ENCODE results near the gene PLA2R1.

Gene PLA2R1

DNA sequence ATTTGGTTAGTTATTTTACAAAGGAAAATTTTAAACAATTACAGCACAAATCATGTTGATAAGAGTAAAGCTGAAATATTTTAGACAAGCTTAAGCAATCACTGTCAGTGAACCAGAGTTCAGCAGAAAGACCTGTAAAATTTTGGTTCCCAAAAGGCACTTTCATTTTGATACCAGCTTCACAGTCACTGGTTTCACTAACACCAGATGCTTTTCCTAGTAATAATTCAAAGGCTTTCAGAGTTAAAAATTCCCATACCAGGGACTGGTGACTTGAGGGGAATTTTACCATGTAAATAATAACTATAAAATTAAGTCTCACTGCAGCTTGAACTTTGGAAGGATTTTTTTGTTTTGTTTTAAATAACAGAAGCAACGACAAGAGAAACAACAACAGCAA is 162.1 kb downstream of the PLA2R1 start:
- Histone ChIP-seq H3K27me3 (ENCODE audit: insufficient read depth, low read length) (peaks cover 25% of the 10 kb centered on the region; the same call in 1 of the 2 replicates), H3K9me3 (ENCODE audit: insufficient read depth, low read depth, low read length) (no peaks in the 10 kb centered on the region), H3K4me1 (ENCODE audit: insufficient read depth, low read length) (0 out of 2 replicates have a peak, but pooled peaks cover 3% of the 10 kb centered on the region), H3K9ac (ENCODE audit: low read depth, low read length) (no peak overlapping the region), H3K36me3 (ENCODE audit: insufficient read depth, low read depth, low read length) (no peaks in the 10 kb centered on the region), H3K4me3 (ENCODE audit: low read length) (no peak overlapping the region), H3K27ac (ENCODE audit: low read length) (no peak overlapping the region)

- Histone ChIP-seq H3K4me1 (ENCODE audit: insufficient read depth, low read length) (0 out of 2 replicates have a peak, but pooled peaks cover 3% of the 10 kb centered on the region), H3K27ac (ENCODE audit: low read length) (no peak overlapping the region), H3K9ac (ENCODE audit: low read depth, low read length) (no peak overlapping the region), H3K9me3 (ENCODE audit: insufficient read depth, low read depth, low read length) (no peaks in the 10 kb centered on the region), H3K27me3 (ENCODE audit: insufficient read depth, low read length) (peaks cover 13% of the 10 kb centered on the region; the same call in 1 of the 2 replicates), H3K36me3 (ENCODE audit: insufficient read depth, low read depth, low read length) (no peaks in the 10 kb centered on the region), H3K4me3 (ENCODE audit: low read length) (no peak overlapping the region)
Observed at GRCh38 chr2:159898441-159898840, 164.0 kb downstream of the PLA2R1 start.

DNA sequence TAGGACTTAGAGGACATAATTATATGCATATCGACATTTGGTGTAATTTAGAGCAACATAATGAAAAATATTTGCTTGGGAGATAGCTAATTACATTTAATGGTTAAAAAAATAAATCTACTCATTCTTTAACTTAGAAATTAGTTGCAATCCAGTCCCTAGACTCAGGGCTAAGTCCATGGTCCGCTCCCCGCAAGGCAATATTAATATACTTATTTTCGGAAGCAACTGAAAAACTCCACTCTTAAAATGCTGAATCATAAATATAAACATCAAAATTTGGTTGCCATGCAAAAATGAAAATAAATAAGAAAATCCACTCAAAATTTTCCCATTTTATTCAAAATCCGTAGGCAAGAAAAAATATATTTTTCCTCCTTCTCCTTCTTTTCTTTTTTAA is 164.7 kb downstream of the PLA2R1 start:
- Histone ChIP-seq H3K9me3 (ENCODE audit: insufficient read depth, low read depth, low read length) (no peaks in the 10 kb centered on the region), H3K4me1 (ENCODE audit: insufficient read depth, low read length) (0 out of 2 replicates have a peak, but pooled peaks cover 3% of the 10 kb centered on the region), H3K27me3 (ENCODE audit: insufficient read depth, low read length) (peaks cover 6% of the 10 kb centered on the region; the same call in 1 of the 2 replicates), H3K36me3 (ENCODE audit: insufficient read depth, low read depth, low read length) (no peaks in the 10 kb centered on the region), H3K4me3 (ENCODE audit: low read length) (no peak overlapping the region), H3K27ac (ENCODE audit: low read length) (no peak overlapping the region), H3K9ac (ENCODE audit: low read depth, low read length) (no peak overlapping the region)

DNA sequence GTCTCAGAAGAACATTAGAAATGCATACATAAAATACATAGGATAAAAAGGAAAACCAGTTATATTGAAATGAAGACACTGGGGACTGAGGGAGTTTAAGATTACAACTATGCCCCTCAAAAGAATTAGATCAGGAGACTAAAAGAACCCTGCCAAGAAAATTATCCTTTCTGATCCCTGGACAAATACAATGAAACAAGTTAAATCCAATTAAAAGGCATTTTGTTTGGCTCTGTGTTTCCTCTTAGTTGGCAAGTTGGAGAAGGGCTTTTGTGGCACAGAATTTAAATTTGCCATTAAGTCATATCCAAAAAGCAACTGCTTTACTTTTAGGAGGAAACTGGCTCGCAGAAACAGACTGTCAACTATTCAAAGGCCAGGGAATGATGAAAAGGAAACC is 165.3 kb downstream of the PLA2R1 start:
- Histone ChIP-seq H3K9ac (ENCODE audit: low read depth, low read length) (no peak overlapping the region), H3K27ac (ENCODE audit: low read length) (no peak overlapping the region), H3K4me1 (ENCODE audit: insufficient read depth, low read length) (0 out of 2 replicates have a peak, but pooled peaks cover 3% of the 10 kb centered on the region), H3K36me3 (ENCODE audit: insufficient read depth, low read depth, low read length) (no peaks in the 10 kb centered on the region), H3K27me3 (ENCODE audit: insufficient read depth, low read length) (no peaks in the 10 kb centered on the region), H3K9me3 (ENCODE audit: insufficient read depth, low read depth, low read length) (no peaks in the 10 kb centered on the region), H3K4me3 (ENCODE audit: low read length) (no peak overlapping the region)

DNA sequence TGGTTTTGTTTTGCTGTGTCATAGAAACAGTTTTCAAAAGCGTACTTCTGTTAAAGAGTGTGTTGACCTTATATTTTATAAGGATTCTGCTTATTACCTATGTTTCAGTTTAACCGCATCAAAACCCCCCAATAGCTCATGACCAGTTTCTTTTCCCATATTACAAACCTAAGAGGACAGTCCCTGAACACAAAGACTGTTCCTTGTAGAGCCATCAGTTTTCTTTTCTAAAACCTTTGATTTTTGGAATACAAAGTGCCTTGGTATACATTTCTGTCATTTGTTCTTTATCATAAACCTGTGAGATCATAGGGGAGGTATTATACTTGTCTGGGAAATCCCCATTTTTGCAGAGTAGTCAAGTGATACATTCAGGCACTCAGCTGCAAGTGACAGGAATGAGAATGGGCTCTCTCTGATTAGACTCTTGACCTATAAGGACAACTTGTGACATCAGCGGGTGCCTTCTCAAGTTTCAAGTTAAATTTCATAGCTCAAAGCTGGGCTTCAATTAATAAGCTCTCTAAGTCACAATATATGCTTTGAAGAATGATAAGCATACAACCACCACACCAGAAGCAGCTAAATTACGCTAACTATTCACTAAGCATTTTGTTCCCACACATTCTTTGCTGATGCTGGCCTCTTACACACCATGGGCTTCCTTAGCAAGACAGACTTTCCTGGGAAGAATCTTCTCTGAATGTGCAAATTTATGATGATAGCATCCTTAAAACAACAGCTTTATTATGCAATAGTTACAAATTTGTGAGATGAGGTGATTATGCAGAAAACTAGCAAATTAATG is 167.0 kb downstream of the PLA2R1 start:
- Histone ChIP-seq H3K4me3 (ENCODE audit: low read length) (no peak overlapping the region), H3K4me1 (ENCODE audit: insufficient read depth, low read length) (0 out of 2 replicates have a peak, but pooled peaks cover 3% of the 10 kb centered on the region), H3K27ac (ENCODE audit: low read length) (no peak overlapping the region), H3K9ac (ENCODE audit: low read depth, low read length) (no peak overlapping the region), H3K9me3 (ENCODE audit: insufficient read depth, low read depth, low read length) (no peaks in the 10 kb centered on the region), H3K36me3 (ENCODE audit: insufficient read depth, low read depth, low read length) (no peaks in the 10 kb centered on the region), H3K27me3 (ENCODE audit: insufficient read depth, low read length) (no peaks in the 10 kb centered on the region)

DNA sequence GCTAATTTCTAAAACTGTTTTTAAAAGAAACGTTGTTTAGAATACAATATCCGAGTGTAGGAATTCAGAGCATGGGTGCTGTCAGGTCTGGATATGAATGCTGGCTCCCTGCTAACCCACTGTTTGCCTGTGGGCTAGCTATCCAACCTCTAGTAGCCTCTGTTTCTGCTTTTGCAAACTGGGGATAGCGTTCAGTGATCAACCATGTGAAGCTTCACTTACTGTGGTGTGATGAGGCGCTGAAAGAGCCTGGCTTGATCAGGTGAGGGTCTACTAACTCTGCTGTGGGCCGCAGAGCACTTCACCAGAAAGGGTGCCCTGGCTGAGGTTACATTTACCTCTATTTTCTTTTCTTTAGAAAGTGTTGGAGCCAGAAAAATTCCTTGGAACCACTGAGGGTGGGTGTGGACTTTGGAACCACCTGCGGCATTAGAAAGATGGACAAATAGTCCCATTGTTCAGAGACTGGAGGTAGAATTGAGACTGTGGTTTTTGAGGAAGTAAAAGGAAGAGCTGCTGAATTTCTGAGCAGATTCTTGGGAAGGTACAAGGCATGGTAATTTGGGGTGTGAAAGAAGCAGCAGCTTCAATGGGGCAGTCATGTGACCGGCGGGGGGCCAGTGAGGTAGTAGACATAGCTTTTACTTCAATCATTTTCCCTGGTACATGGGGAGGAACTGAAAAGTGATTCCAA is 168.1 kb downstream of the PLA2R1 start:
- no peaks in the 10 kb centered on the region for H3K36me3 ChIP-seq (ENCODE audit: insufficient read depth, low read depth, low read length)
- no peak overlapping the region for H3K4me3 ChIP-seq (ENCODE audit: low read length)
- no peaks in the 10 kb centered on the region for H3K9me3 ChIP-seq (ENCODE audit: insufficient read depth, low read depth, low read length)
- H3K27me3 ChIP-seq (ENCODE audit: insufficient read depth, low read length): no peaks in the 10 kb centered on the region
- H3K4me1 ChIP-seq (ENCODE audit: insufficient read depth, low read length): 0 out of 2 replicates have a peak, but pooled peaks cover 3% of the 10 kb centered on the region
- no peak overlapping the region for H3K9ac ChIP-seq (ENCODE audit: low read depth, low read length)
- H3K27ac ChIP-seq (ENCODE audit: low read length): no peak overlapping the region

DNA sequence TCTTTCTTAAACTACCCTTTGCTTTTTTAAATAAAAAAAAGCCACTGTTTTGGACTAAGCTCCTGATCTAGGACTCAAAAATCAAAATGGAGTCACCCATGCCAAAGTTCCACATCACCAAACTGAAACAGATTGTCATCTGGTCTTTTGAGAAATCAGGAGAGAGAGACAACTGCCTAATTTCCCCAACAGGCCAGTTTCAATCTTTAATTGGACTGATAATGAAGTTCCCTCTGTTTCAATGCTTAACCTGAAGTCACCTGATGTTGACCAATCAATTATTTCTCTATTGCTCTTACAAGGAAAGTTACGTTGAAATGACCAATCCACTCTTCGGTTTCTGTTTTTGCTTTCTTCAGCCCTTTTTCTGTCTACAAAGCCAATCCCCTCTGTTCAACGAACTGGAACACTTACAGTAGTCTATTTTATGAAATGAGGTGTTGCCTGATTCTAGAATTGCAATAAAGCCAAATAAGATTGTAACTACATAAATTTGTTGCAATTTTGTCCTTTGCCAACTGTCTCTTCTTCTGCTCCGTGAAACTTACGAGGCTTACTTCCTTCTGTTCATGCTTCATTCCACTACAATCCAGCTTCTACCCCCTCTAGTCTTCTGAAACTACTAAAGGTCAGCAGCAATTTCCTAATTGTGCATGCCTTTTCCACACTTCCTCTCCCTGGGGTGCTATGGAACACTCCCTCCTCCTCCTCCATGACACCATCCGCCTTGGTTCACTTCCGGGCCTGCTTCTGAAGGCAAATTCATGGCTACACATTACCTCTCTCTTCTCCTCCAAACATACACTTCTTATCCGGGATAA is 169.2 kb downstream of the PLA2R1 start:
- Histone ChIP-seq H3K27ac (ENCODE audit: low read length) (no peak overlapping the region), H3K36me3 (ENCODE audit: insufficient read depth, low read depth, low read length) (no peaks in the 10 kb centered on the region), H3K4me1 (ENCODE audit: insufficient read depth, low read length) (0 out of 2 replicates have a peak, but pooled peaks cover 3% of the 10 kb centered on the region), H3K27me3 (ENCODE audit: insufficient read depth, low read length) (no peaks in the 10 kb centered on the region), H3K4me3 (ENCODE audit: low read length) (no peak overlapping the region), H3K9ac (ENCODE audit: low read depth, low read length) (no peak overlapping the region), H3K9me3 (ENCODE audit: insufficient read depth, low read depth, low read length) (no peaks in the 10 kb centered on the region)

GRCh38 chr2:159891917-159892730 is 170.3 kb downstream of the PLA2R1 start:
- no peaks in the 10 kb centered on the region for H3K27me3 ChIP-seq (ENCODE audit: insufficient read depth, low read length)
- 0 out of 2 replicates have a peak, but pooled peaks cover 3% of the 10 kb centered on the region for H3K4me1 ChIP-seq (ENCODE audit: insufficient read depth, low read length)
- no peaks in the 10 kb centered on the region for H3K9me3 ChIP-seq (ENCODE audit: insufficient read depth, low read depth, low read length)
- no peak overlapping the region for H3K9ac ChIP-seq (ENCODE audit: low read depth, low read length)
- no peak overlapping the region for H3K4me3 ChIP-seq (ENCODE audit: low read length)
- H3K36me3 ChIP-seq (ENCODE audit: insufficient read depth, low read depth, low read length): no peaks in the 10 kb centered on the region
- no peak overlapping the region for H3K27ac ChIP-seq (ENCODE audit: low read length)

DNA sequence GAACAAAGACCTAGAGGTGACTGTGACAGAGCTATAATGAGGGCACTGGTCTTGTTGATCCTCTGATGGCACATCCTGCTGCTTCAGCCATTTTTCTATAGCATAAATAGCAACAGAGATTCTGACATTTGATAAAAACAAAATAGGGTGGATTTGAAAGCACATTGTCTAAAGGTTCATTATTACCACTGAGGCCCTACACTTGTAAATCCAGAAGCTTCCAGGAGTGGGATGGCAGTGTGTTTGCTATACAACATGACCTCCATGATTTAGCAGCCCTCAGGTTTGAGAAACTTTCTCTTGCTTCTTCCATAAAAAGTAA is 171.2 kb downstream of the PLA2R1 start:
- no peaks in the 10 kb centered on the region for H3K27me3 ChIP-seq (ENCODE audit: insufficient read depth, low read length)
- H3K9me3 ChIP-seq (ENCODE audit: insufficient read depth, low read depth, low read length): no peaks in the 10 kb centered on the region
- H3K4me3 ChIP-seq (ENCODE audit: low read length): no peak overlapping the region
- H3K4me1 ChIP-seq (ENCODE audit: insufficient read depth, low read length): 0 out of 2 replicates have a peak, but pooled peaks cover 3% of the 10 kb centered on the region
- no peak overlapping the region for H3K9ac ChIP-seq (ENCODE audit: low read depth, low read length)
- no peaks in the 10 kb centered on the region for H3K36me3 ChIP-seq (ENCODE audit: insufficient read depth, low read depth, low read length)
- H3K27ac ChIP-seq (ENCODE audit: low read length): no peak overlapping the region

GRCh38 chr2:159890551-159891266 is 171.7 kb downstream of the PLA2R1 start:
- Histone ChIP-seq H3K27ac (ENCODE audit: low read length) (no peak overlapping the region), H3K36me3 (ENCODE audit: insufficient read depth, low read depth, low read length) (no peaks in the 10 kb centered on the region), H3K4me1 (ENCODE audit: insufficient read depth, low read length) (0 out of 2 replicates have a peak, but pooled peaks cover 2% of the 10 kb centered on the region), H3K9ac (ENCODE audit: low read depth, low read length) (no peak overlapping the region), H3K4me3 (ENCODE audit: low read length) (no peak overlapping the region), H3K9me3 (ENCODE audit: insufficient read depth, low read depth, low read length) (no peaks in the 10 kb centered on the region), H3K27me3 (ENCODE audit: insufficient read depth, low read length) (no peaks in the 10 kb centered on the region)
